NCI-H524 (cell line): Measurements from ENCODE around the gene TACR2.

Source experiments
- DNase-seq, 2 experiments: peaks; one replicate each; lab custom pipeline; 2025; lab: John Stamatoyannopoulos, UW

The TACR2 gene

DNA sequence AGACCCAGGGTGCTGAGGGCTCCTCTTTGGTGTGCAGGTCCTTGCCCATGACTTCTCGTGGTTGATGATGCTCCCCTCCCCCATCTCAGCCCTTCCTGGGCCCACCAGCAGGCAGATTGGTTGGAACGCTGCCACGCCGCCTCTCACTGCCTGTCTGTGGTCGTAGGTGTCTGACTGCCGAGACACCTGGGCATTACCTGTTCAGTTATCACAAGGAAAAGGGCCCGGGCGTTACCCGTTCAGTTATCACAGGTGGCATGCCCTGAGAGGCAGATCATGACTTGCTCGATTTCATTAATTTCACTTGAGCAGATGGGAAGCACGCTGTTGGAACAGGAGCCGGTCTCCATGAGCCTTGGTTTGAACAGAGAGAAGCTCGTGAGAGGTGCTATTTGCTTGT, 42.5 kb downstream of the TACR2 start:
- no peak for DNase-seq

DNA sequence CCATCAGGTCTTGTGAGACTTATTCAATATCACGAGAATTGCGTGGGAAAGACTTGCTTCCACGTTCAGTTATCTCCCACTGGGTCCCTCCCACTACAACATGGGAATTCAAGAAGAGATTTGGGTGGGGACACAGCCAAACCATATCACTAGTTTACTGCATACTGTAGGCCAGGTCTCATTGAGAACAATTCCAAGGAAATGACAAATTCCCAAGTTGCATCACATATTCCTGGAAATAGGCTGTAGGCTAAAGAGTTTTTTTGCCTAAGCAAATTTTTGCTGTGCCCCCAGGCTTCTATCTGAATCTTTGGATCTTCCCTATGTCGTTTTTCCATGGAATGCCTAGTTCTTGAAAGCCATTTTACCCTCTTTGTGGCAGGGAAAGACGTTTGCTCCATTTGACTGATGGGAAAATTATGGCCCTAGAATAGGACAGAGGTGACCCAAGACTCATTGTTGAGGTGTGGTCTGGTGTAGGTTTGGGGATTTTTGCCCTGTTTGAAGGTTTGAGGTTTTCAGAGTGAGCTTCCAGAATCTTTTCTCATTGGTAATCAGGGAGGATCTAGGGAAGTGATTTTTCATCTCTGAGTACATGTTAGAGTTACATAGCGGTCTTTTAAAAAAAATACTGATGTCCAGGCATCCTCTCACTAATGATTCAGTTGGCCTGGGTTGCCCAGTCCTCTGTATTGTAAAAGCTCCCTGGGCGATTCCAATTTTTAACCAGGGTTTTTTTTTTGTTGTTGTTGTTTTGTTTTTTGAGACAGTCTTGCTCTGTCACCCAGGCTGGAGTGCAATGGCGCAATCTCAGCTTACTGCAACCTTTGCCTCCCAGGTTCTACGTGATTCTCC, 44.4 kb downstream of the TACR2 start:
- DNase-seq: no peak

DNA sequence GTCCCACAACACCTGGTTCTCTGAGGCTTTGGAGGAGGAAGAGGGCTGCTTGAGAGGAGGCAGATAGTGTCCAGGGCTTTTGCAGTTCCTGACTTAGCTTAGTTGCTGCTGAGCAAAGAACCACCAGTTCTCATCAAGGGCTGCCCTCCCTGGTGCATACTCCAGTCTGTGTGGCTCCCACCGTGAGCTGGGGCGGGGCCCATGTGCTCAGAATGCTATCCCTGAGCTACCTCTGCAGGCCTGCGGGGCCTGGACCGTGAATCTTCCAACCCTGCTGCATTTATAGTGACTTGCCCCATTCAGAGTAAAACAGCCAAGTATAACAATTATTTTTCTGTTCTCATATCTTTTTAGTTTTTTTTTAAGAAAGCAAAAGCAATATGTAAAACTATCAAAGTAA, 49.2 kb downstream of the TACR2 start:
- DNase-seq: no peak

DNA sequence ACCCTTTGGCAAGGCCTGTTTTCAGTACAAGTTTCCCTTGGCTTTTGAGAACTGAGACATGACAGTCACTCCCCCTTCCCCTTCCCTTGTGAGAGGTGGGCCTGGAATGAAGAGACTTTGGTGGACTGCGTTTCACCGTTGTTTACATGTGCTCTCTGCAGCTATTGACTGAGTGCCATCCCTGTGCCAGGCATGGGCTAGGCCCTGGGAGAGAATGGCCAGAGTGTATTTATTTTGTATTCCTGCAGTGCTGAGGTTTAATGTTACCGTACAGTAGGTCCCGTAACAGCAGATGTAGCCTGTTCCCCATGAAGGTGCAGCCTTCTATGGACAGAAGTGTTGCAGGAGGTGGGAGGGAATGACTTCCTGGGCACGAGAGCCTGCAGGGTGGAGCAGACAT, 50.0 kb downstream of the TACR2 start:
- DNase-seq: no peak

DNA sequence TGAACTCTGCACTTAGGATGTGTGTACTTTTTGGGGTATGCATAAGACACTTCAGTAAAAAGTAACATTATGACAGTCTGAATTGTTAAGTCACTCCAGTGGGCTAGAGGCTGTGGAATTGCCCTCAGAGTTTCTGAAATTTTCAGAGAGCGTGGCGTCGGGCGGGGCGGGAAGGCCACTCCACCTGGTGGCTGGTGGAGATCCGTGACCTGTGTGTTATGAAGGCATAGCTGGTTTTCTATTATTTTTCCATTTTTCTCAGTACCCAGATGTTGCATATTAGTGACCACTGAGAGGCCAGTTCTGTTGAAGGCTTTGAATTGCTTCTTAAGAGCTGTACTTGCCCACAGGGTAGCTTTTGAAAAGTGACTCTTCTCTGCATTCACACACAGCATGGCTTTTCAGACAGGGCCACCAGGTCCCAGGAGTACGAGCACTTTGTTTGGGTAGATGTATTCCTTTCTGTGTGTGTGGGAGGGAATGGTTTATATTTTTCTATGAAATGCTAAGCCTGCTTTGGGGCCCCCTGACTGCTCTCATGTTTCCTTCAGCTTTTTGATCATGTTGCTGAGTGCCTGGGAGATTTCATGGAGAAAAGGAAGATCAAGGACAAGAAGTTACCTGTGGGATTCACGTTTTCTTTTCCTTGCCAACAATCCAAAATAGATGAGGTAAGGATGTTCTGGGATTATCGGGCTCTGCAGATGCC, 52.3 kb downstream of the TACR2 start:
- DNase-seq: no peak

DNA sequence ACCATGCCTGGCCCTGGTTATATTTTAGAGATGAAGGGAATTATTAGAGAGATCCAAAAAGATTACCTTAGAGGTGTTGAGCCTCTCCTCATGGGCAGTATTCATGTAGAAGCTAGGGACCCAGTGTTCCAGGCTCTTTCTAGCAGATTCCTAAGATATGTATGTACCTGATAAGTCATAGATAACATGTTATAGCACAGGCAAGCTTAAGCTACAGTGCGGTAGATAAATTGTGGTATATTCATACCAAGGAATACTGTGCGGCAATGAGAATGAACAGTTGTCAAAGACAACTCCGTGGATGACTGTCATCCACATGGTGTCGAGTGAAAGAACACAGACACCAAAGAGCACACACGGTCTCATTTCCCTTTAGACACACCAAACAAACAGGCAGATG, 53.1 kb downstream of the TACR2 start:
- no peak for DNase-seq

DNA sequence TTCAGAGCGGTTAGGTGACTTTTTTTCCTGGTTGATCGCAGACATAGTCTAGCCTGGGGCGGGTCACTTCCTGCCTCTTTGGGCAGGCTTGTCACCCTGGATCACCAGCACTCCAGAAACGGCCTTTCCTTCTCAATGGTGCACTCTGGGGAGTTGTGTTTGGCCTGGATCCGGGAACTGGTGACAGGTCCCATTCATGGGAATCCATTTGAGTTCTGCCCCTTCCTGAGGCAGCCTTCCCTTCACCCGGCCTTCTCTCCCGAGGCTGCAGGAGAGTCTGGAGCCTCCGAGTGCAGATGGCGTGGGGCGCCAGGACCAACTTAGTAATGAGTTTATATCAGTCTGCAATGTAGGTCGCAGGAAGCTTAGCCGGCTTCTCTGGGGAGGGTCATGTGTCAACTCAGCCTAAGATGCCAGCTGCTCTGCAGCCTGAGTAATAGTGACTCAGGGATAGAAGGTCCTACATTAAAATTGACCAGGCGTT, 54.2 kb downstream of the TACR2 start:
- peak; percentile 50 to 80 for DNase-seq

DNA sequence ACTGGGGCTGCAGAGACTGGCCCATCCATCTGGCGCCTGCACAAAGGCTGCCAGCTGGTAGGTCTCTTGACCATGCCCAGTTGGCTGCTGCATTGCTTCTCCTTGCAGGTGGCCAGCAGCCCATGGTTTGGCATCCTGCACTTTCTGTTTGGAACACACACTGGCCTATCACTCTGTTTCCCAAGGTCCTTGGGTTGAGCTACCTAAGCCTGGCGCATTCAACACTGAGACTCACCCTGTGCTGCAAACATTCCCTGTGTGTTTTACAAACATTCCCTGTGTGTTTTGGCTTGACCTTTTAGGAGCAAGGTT, 55.5 kb downstream of the TACR2 start:
- peak in 1 of 2 experiments; percentile 58 for DNase-seq

DNA sequence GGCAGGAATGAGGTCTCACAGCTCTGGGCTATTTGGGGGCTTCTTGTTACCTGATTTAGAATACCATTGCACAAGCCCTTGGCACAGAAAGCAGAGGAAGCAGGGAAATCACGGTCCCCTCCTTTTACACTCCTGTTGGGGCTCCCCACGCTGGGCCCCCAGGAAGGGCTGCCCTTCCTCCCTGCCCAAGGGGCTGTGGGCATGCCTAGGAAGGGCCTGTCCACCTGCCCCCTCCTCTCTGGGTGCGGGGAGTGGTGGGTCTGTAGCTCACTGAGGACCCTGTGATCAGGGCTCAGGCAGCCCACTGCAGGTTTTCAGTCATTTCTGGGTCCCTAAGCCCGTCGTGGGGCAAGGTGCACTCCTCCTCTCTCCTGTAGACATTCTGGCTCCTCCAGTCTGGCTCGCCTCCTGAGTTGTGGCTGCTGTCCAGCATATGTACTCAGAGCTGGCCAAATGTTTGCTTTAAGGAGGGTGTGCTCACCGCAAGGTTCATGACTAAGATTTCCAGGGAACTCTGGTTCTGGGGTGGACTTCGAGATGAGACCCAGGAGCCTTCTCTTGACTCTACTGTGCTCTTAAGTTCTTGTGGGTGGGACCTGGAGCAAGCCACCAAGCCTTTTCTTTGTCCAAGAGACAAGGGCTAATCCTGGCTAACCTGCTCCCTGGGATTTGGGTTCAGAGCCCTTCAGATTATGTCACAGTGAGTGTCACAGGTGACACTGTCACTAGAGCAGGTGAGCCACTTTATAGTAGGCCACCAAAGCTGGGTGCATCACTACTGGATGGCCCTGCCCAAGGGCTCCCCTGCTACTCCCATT, 56.0 kb downstream of the TACR2 start:
- DNase-seq: no peak

DNA sequence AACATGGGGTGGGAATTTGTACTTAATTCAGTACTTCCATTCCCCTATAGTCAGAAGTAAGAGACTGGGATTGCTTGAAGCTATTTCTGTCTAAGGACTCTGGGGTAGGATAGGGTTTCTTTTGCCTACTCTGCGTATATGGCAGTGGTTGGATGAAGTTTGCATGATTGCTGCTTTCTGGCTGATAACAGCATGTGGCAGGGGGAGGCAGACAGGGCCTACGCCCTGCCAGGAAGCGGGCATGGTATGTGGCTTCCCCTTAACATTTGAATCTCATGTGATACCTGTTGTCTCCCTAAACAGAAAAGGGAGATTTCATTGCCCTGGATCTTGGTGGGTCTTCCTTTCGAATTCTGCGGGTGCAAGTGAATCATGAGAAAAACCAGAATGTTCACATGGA, 57.1 kb downstream of the TACR2 start:
- DNase-seq: no peak

DNA sequence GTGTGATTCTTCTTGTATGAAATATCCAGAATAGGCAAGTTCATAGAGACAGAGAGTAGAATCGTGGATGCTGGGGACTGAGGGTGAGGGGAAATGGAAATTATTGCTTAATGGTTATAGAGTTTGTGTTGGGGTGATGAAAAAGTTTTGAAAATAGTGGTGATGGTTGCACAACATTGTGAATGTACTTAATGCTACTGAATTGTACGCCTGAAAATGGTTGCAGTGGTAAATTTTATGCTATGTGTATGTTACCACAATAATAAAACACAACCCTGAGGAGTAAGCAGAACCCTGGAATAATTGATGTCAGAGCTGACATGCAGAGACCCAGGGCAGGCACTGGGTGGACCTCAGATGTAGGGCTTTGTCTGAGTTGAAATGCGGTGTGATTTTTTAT, 57.6 kb downstream of the TACR2 start:
- DNase-seq: no peak

DNA sequence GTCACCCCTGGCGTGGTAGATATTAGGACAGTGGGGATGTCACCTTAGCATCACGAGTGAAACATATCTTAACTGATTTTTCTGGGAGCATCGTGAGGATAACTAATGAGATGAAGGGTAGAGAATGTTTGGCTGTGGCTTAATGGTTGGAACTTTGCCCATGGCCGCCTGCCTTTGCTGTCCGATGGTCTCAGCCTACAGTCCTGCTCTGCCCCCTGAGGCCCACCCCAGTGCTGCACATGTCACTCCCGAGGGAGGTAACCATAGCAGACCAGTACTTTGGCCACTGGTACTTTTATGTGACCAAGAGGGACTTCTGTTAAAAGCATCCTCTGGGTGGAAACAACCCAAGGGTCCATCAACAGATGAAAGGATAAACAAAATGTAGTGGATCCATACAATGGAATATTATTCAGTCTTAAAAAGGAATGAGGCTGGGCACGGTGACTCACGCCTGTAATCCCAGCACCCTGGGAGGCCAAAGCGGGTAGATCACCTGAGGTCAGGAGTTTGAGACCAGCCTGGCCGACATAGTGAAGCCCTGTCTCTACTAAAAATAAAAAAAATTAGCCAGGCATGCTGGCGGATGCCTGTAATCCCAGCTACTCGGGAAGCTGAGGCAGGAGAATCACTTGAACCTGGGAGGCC, 58.4 kb downstream of the TACR2 start:
- DNase-seq: no peak

DNA sequence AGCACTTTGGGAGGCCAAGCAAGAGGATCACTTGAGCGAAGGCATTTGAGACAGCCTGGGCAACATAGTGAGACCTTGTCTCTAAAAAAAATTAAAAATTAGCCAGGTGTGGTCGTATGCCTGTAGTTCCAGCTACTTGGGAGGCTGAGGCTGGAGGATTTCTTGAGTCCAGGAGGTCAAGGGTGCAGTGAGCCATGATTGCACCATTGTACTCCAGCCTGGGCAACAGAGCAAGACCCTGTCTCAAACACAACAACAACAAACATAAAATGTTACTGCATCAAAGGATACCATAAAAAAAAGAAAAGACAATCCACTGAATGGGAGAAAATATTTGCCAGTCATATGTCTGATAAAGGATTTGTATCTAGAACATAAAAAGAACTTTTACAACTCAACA, 60.5 kb downstream of the TACR2 start:
- no peak for DNase-seq

DNA sequence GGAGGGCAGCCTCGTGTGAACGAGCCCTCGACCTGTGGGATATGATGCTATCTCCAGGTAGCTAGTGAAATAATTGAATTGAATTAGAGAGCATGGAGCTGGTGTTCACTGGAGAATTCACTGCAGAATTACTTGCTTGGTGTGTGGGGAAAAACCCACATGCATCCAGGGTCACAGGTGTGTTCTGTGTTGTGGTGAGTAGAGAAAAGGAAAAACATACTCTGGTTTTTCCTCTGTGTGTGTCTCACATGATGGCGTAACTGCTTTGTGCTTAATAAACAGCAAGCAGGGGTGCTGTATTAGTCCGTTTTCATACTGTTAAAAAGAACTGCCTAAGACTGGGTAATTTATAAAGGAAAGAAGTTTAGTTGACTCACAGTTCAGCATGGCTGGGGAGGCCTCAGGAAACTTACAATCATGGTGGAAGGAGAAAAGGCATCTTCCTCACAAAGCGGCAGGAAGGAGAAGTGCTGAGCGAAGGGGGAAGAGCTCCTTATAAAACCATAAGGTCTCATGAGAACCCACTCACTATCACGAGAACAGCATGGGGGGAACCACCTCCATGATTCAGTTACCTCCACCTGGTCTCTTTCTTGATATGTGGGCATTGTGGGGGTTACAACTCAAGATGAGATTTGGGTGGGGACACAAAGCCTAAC, 62.6 kb downstream of the TACR2 start:
- DNase-seq: no peak
